GM18519 (cell line): ENCODE results near the gene BST1.

ENCODE experiments used
- ATAC-seq: cut with Tn5 transposase; IDR thresholded peaks from one replicate; pipeline ENCODE4 v1.9.1; 2021; ENCODE audit warnings: mild to moderate bottlenecking, moderate library complexity; ENCODE audit not compliant: unreplicated experiment, low FRiP score

The BST1 gene

GRCh38 chr4:15675356-15675755, 27.5 kb upstream of the BST1 start:
- no peak for ATAC-seq

- no peak for ATAC-seq
Measured at GRCh38 chr4:15676039-15676438, 26.8 kb upstream of the BST1 start.

- ATAC-seq: no peak
Measured at GRCh38 chr4:15676899-15677298, 26.0 kb upstream of the BST1 start.

- ATAC-seq: no peak
Measured at GRCh38 chr4:15677507-15677988, 25.3 kb upstream of the BST1 start.

- no peak for ATAC-seq
Measured at GRCh38 chr4:15681067-15681371, 21.8 kb upstream of the BST1 start.

- peak; percentile 82 for ATAC-seq
Measured at GRCh38 chr4:15681372-15682241, 21.3 kb upstream of the BST1 start, which contains the start of gene FAM200B. Gene FAM200B, plus strand, starts transcription at chr4:15681827. Its CDS starts 5,151 bp downstream, at chr4:15686978.

GRCh38 chr4:15682242-15683142, 20.4 kb upstream of the BST1 start:
- no peak for ATAC-seq

GRCh38 chr4:15683143-15683495, 19.7 kb upstream of the BST1 start:
- ATAC-seq: no peak

GRCh38 chr4:15684498-15684897, 18.4 kb upstream of the BST1 start:
- no peak for ATAC-seq

GRCh38 chr4:15688051-15688450, 14.8 kb upstream of the BST1 start:
- no peak for ATAC-seq

GRCh38 chr4:15689540-15689939, 13.3 kb upstream of the BST1 start:
- no peak for ATAC-seq

- ATAC-seq: no peak
Measured at GRCh38 chr4:15690020-15690809, 12.7 kb upstream of the BST1 start.

- ATAC-seq: no peak
Measured at GRCh38 chr4:15691346-15692135, 11.3 kb upstream of the BST1 start.

- no peak for ATAC-seq
Measured at GRCh38 chr4:15692602-15693001, 10.3 kb upstream of the BST1 start.

- no peak for ATAC-seq
Measured at GRCh38 chr4:15694431-15694830, 8.4 kb upstream of the BST1 start.

GRCh38 chr4:15695240-15695699, 7.6 kb upstream of the BST1 start:
- ATAC-seq: no peak

GRCh38 chr4:15695729-15696128, 7.1 kb upstream of the BST1 start:
- ATAC-seq: no peak

- ATAC-seq: no peak
Measured at GRCh38 chr4:15696866-15697265, 6.0 kb upstream of the BST1 start.

- no peak for ATAC-seq
Measured at GRCh38 chr4:15703439-15703838, 574 bp downstream of the BST1 start.

- ATAC-seq: no peak
Measured at GRCh38 chr4:15704129-15704528, 1.3 kb downstream of the BST1 start.
